GOT3 (cell line): ENCODE results near the gene SIN3B.

Experiments used
- DNase-seq: peaks from one replicate; lab custom pipeline; 2025; ENCODE audit warnings: mixed read lengths; lab: John Stamatoyannopoulos, UW

The SIN3B gene

DNA sequence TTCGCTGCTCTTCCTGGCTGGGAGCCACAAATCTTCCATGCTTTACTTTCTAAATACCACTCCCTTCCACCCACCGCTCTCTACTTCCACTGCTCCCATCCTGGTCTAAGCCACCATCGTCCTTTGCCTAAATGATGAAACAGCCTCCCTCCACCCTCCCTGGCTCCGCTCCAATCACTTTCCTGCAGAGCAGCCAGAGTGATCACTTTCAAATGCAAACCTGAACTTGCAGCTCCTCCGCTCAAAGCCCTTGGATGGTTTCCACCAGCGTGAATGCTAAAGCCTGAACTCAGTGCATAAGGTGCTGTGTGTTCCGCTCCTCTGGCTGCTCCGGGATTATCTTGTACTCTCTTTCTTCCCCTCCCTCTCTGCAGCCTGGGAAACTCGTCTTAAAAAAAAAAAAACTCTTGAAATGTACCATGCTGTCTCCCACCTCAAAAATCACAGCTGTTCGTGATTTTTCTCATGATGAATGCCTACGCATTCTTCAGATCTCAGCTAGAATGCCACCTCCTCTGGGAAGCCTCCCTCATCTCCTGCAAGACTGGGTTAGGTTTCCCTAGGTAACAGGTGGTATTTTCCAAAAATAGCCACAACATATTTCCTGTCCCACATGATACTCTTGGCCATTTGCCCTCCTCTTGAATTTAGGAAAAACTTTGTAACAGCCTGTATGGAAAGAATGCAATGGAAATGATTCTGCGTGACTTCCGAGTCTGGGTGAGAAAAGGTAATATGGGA lies 3.7 kb upstream of the SIN3B start:
- DNase-seq, result no peak

DNA sequence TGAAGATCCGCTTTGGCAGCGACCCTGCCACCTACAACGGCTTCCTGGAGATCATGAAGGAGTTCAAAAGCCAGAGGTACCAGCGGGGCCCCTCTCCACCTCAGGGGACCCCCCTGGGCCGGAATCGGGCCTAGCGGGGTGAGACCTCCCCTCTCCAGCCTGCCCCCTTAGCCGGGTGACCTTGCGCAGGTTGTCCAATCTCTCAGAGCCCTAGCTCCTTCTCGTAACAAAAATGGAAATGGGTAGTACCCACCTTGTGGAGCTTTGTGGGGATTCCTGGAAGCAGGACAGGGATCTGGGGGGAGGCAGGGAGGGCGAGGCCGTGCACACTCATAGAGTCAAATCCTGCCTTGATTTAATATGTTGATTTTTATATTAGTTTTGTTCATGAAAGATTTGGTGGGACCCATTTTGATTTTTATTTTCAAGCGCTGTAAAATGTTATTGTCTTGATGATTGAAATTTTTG lies 658 bp downstream of the SIN3B start:
- DNase-seq, result no peak

DNA sequence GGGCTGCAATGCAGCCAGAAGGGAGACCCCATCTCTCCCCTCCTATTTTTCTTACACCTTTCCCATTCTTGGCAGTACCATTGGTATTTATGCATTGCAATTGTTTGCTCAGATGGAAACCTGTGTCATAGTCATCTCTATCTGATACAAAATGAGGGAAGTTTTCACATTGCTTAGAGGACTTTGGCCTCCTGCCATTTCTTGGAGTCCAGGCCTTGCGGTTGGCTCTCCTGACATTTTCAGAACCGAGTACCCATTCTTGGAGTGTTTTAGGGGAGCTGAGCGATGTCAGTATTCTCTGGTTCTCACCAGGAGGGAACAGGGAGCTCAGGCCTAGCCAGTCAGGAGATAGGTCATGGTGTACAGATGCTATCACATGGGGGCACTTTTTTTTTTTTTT lies 1.5 kb downstream of the SIN3B start:
- no peak for DNase-seq

DNA sequence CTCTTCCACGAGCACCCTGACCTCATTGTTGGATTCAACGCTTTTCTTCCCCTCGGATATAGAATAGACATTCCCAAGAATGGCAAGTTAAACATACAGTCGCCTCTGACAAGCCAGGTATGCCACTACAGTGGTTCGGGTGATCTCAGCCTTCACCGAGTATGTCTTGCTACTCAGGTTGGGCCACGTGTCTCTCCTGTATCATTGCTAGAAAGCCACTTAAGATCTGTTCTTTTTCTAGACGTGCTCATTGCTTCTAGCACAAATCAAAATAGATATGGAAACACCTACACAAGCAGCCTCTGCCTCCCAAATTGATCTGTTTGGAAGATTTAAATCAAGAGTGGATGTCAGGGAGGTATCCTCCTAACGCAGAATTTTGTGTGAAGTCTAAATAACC lies 2.3 kb downstream of the SIN3B start:
- DNase-seq, result no peak

DNA sequence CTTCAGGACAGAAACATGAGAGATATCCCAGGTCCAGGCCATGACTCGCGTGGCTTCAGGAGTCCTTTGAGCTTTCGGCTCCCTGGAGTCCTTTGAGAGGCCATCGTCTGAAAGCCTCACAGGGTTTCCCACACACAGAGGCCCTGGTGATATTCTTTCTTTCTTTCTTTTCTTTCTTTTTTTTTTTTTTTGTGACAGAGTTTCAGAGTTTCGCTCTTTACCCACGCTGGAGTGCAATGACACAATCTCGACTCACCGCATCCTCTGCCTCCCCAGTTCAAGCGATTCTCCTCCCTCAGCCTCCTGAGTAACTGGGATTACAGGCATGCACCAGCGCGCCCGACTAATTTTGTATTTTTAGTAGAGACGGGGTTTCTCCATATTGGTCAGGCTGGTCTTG lies 5.5 kb downstream of the SIN3B start:
- no peak for DNase-seq

DNA sequence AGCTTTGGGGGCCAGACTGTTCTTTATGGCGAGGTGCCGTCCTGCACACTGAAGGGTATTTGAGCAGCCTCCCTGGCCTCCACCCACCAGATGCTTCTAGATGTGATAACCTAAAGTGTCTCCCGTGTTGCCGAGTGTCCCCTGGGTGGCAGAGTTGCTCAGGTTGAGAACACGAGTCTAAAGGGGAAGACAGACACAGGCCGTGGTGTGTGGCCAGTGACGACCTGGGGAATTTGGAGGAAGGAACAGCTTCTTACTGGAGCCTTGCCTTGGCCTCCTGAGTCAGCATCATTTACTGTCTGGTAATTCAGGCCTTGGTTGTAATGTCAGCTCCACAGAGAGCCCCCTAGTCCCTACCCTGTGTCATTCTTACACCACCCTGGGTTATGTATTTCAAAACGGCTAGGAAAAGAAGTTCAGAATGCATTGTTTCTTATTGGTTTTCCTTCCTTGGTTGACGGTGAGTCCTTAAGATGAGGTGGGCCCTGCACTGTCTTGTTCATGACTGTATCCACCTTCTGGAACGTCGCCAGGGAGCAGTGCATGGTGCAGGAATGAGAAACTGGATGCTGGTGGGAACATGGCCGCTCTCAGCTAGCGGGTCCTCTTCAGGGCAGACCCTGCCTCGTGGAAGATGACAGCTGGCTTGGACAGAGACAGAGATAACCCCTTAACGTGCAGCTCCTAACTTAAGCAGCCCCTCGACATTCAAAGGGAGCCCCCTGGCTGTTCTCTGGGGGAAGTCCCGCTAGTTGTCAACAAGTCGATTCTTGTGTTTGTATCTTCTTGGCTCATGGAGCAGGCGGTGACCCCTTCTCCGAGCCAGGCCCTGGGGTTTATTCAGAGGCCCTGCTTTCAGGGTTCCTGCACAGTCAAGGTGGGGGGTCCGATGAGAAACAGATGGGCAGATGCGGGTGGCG lies 7.2 kb downstream of the SIN3B start:
- DNase-seq, result no peak

DNA sequence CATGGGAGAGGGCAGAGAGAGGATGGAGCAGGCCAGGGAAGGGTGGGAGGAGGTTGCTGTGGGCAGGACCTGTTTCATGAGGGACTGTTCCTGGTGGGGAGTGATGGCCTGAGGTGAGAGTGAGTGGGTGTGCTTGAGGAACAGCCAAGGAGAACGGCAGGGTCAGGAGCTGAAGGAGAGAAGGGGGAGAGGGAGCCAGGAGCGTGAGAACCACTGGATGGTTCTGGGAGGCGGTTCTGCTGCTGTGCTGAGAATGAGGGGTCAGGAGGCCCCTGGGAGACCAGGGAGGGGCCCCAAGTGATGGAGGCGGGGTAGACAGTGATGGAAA lies 7.8 kb downstream of the SIN3B start:
- DNase-seq, result no peak

DNA sequence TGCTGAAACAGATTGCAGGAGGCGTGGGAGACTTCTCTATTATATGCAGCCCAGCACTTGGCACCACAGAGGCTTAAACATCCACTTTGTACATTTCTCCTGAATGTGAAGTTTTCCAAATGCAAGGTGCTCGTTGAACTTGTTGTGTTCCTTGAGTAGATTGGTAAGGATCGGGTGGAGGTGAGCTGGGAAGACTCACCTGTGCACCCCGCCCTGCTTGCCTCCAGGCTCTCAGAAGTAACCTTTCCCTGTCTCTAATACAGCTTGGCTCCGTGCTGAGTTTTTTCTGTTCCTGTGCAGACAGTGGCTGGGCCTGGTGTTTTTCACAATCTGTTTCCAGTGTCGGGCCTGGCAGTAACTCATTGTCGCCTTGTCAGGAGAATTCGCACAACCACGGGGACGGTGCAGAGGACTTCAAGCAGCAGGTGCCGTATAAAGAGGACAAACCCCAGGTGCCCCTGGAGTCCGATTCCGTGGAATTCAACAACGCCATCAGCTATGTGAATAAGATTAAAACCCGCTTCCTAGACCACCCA lies 12.3 kb downstream of the SIN3B start:
- DNase-seq, result no peak

DNA sequence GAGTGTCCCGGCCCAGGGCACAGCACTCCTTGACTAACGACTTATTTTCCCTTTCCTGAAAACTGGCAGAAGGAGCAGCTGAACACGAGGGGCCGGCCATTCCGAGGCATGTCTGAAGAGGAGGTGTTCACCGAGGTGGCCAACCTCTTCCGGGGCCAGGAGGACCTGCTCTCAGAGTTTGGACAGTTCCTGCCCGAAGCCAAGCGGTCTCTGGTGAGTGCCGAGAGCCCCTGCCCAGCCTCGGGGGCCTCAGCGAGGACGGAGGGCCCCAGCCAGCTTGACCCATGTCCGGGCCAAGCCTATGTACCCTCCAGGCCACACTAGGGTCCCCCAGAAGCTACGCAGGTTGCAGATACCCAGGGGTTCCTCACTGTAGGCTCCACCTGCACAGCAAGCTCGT lies 17.7 kb downstream of the SIN3B start:
- DNase-seq, result no peak

DNA sequence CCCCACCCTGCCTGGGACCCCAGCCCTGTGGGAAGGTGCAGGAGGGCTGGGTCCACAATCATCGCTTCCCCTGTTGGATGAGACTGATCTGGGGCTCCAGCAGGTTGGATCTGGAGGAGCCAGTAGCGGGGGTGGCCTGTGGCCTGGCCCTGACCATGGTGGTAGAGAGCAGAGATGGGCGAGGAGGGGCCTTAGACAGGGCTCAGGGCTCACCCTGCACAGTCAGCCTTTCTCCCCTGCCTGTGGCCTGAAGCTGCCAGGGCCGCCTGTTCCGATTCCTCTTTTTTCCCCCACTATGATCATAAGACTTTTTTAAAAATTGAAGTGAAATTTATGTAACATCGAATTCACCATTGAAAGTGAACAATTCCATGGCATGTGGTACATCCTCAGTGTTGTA lies 18.2 kb downstream of the SIN3B start:
- DNase-seq, result no peak

DNA sequence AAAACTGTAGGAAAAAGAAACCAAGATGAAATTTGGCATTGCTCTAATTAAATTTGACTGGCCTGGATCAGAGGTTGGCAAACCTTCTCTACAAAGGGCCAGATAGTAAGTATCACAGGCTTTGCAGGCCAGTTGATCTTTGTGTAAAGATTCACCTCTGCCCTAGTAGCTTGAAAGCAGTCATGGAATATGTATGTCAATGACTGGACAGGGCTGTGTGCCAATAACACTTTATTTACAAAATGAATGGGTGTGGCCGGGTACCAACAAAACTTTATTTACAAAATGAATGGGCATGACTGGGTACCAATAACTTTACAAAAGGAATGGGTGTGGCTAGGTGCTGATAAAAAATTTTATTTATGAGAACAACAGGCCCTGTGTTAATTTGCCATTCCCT lies 20.0 kb downstream of the SIN3B start:
- no peak for DNase-seq

DNA sequence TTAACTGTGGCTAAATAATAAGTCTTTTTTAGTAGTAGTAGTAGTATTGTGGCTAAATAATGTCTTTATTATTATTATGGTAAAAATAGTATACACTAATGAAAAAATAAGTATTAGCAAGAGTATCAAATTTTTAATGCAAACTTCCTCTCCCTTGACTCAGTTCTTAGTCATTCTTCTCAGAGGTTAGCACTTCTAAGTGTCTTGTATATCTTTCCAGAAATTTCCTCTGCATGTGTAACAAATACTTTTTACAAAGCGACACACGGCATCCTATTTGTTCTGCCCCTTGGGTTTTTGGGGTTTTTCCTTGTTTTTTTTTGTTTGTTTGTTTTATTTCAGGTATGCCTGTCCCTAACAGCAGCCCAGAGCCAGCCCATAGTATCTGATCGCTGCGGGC lies 20.9 kb downstream of the SIN3B start:
- DNase-seq, result no peak

DNA sequence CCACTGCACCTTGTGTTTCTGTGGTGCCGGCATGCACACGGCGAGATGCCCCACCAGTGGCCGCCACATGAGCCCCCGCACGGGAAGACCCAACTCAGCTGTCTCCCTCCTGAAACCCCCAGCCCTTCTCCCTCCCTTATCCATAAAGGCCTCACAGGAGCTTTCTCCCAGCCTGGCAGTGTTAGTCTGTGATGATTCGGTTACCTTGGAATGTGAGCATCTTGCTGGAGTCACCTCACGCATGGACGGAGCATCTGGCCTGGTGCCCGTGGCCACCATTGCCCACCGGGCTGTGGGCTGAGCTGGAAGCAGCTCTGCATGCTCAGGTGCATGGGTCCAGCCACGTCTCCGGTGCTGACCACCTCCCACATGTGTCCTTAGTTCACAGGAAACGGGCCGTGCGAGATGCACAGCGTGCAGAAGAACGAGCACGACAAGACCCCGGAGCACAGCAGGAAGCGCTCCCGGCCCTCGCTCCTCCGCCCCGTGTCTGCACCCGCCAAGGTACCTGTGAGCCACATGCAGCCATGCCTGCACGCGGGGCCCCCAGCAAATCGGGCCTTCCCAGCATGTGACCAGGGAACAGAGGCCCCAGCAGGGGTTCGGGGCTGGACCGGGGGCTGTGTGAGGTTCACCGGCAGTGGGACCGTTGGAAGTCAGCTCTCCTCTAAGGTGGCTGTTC lies 22.0 kb downstream of the SIN3B start:
- DNase-seq, result no peak

DNA sequence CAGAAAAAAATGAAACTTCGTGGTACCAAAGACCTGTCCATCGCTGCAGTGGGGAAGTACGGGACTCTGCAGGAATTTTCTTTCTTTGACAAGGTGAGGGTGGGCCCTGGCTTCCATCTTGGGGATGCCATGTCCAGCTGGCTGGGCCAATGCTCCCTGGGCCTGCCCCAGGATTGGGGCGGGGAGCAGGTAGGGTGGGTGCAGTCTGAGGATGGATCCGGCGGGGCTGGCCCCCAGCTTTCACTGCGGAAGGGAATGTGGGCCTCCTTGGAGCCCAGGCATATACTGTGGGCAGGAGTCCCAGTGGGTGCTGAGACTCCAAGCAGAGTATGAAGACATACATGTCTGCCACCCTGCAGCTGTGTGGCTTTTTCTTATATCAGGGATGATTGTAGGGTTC lies 23.9 kb downstream of the SIN3B start:
- no peak for DNase-seq

DNA sequence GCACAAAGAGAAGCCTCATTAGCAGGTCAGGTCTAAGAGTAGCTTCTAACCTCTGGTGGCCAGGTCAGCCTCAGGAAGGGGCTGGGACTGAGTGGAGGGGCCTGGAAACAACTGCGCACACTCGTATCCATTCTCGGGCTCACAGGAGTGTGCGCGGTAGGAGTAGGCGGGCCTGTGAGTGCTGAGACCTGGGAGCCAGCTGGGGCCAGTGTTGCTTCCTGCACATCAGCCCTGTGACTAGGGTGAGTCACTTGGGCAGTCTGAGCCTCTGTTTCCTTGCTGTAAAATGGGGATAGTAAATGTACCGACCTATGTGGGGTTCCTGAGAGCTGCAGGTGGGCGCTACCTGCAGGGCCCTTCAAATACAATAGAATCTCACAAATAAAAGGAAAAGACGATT lies 26.9 kb downstream of the SIN3B start:
- DNase-seq, result no peak

DNA sequence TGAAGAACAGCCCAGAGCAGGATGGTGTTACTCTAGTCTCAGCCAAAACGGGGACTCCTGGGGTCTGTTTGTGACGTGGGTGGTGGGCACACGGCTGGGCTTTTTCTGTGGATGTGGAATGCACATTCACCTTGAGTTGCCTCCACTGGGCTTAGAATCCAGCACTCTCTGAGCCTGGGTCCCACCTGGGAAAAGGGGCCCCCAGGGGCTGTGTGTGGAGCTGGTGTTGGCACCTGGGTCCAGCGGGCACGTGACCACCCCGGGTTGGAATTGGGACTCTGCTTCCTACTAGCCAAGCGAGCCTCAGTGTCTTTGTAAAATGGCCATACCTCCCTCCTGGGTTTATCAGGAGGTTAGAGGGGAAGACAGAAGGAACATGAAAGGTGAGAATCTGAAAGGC lies 30.4 kb downstream of the SIN3B start:
- no peak for DNase-seq

DNA sequence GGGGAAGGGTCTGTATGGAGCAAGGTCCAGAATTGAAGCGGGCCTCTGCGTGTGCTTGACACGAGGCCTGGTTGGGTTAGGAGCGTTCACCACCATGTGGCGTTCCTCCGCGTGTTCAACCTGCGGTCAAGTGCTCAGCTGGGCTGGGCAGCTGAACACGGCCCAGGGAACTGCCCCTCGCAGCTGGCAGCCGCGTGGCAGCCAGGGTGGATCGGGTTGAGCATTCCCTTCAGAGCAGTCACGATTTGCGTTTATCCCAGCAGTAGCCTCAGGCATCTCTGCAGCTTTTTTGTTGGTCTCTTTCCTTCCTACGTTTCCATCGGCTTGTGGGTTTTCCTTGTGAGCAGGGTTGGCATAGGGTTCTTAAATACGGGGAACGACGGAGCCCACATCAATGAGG lies 30.9 kb downstream of the SIN3B start:
- DNase-seq, result no peak

DNA sequence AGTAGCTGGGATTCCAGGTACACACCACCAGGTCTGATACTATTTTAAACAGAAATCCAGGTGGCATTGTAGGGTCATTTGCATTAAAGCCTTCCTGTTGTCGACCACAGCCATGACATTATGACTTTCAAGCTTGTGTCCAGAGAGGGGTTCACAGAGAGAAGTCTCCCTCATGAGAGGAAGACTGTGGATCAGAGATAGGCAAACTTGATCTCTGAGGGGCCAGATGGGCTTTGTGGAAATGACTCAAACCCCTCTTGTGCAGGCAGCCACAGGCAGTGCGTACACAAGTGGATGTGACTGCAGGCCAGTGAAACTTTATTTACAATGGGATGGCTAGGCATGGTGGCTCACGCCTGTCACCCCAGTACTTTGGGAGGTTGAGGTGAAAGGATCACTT lies 31.8 kb downstream of the SIN3B start:
- no peak for DNase-seq

DNA sequence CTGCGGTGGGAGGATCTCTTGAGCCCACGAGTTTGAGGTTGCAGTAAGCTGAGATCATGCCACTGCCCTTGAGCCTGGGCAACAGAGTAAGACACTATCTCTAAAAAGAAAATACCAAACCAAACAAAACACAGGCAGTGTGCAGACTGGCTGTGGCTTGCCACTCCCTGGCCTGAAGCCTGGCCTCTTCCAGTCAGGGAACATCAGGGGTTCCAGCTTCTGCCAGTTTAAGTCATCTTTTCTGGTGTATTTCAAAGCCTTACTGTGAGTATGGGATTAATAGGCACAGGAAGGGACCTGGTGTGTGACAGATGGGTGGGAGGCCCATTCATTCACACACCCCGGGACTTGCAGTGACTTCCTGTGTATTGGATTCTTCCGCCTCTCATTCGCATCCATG lies 32.6 kb downstream of the SIN3B start:
- DNase-seq, result no peak

DNA sequence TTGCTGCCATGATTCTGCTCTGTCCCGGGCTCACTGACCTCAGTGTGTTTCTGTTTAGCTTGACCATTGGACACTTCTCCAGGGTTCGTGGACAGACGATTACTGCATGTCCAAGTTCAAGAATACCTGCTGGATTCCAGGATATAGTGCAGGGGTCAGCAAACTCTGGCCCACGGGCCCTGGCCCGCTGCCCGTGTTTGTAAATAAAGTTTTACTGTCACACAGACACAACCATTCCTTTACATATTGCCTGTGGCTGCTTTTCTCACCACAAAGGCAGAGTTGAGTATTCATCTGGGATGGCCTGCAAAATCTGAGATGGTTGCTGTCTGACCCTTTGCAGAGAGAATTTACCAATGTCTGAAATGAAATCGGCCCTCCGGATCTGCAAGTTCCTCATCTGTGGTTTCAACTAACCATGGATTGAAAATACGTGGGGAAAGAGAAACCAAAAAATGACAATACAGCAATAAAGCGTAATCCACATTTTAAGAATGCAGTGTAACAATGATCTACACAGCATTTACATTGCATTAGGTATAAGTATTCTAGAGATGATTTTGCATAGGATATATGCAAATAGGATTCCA lies 33.7 kb downstream of the SIN3B start:
- no peak for DNase-seq

DNA sequence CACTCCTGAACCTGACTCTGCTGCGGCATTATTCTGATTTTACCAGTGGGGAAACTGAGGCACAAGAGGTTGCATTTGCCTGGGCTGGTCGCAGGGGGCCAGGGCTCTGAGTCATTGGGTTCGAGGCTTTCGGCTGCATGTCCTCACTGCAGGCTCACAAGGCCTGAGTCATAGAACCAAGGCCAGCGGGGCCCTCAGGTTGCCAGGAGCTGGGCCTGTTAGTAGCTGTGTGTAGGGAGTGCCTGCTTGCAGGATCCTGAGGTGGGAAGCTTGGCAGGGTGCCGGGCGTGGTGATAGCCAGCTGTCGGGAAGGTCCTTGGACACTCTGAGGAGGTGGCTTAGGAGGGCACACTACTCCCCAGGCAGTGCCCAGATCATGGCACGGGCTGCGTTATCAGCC lies 38.0 kb downstream of the SIN3B start:
- no peak for DNase-seq

DNA sequence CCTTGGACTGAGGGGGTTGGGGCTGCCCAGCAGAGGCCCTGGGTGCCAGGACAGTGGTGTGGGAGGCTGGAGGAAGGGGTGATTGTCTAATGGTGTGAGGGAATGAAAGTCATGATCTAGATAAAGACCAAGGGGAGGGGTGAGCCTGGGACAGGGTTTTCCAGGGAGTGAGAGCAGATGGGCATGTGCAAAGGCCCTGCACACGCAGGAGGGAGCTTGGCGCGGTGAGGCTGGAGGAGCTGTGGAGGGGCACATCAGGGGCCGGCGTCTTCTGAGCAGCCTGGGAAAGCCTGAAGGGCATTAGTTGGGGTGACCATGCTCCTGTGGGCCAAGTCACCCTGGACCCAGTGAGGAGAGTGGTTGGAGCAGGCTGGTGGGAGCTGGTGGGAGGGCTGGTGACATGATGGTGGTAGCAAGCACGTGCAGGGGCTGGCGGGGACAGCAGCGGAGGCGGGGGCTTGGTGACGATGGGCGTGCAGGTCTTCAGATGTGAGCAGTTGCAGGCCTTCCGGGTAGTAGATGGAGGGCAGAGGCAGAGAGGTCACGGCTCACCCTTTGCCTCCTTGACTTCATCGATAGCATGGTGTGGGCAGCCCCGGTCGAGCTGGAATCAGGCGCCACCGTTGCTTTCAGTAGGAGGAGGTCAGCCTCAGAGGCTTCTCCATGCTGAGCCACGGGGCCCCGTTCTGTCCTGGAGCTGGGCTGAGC lies 39.4 kb downstream of the SIN3B start:
- DNase-seq, result no peak
